IMR-90 (cell line): ENCODE measurements around the gene STX8. TPM values are rescaled to one million over a fixed set of nuclear protein-coding genes. Genes with fewer than 3 reads are reported as not detected.

ENCODE experiments used
- ATAC-seq: fragments of 200-7000 bp; cut with Tn5 transposase; 2 replicates; pipeline ENCODE4 v1.9.1; 2020; ENCODE audit warnings: low read depth, mild to moderate bottlenecking, moderate library complexity
- BruUV-seq: library from RNA; stranded (reverse); fragments of 400-500 nt; replicated peaks from 2 replicates; lab custom pipeline; 2021; lab: Mats Ljungman, UMichigan
- CTCF ChIA-PET: fragments of 300-600 bp; formaldehyde crosslinking; extraction: SDS; loops from one replicate; lab custom pipeline; 2021; ENCODE audit warnings: antibody characterized with exemption; lab: Yijun Ruan, JAX
- POLR2A ChIA-PET: fragments of 300-600 bp; sonication (Branson Sonifier 250); formaldehyde crosslinking; loops from one replicate; lab custom pipeline; 2022; ENCODE audit warnings: antibody characterized with exemption; ENCODE audit not compliant: unreplicated experiment; lab: Charles Lee
- DNase-seq: peaks from one replicate; pipeline ENCODE4 v3.0.0; 2013
- H2AFZ ChIP-seq: replicated peaks from 2 replicates; pipeline ENCODE3; 2013; ENCODE audit warnings: low read length, mild to moderate bottlenecking; ENCODE audit not compliant: poor library complexity
- H2AK5ac ChIP-seq: 2 replicates; pipeline ENCODE4 v1.6.1; 2013; ENCODE audit warnings: low read depth, low read length, inconsistent platforms
- H2AK9ac ChIP-seq: replicated peaks from 2 replicates; pipeline ENCODE3; 2013; ENCODE audit warnings: mild to moderate bottlenecking, low read depth, low read length, moderate library complexity; ENCODE audit not compliant: poor library complexity
- H2BK120ac ChIP-seq: 2 replicates; pipeline ENCODE4 v1.6.1; 2013; ENCODE audit warnings: low read depth, low read length, inconsistent platforms
- H2BK15ac ChIP-seq: 3 replicates; pipeline ENCODE4 v1.6.1; 2013; ENCODE audit warnings: low read depth, low read length, inconsistent platforms
- H2BK20ac ChIP-seq: 2 replicates; pipeline ENCODE4 v1.6.1; 2013; ENCODE audit warnings: low read depth, mild to moderate bottlenecking, inconsistent platforms, low read length, moderate library complexity
- H2BK5ac ChIP-seq: 2 replicates; pipeline ENCODE4 v1.6.1; 2013; ENCODE audit warnings: mild to moderate bottlenecking, low read depth, low read length, inconsistent platforms; ENCODE audit not compliant: poor library complexity, severe bottlenecking
- H3K14ac ChIP-seq: replicated peaks from 2 replicates; pipeline ENCODE4 v1.6.1; 2013; ENCODE audit warnings: low read depth, low read length, inconsistent platforms
- H3K18ac ChIP-seq: 2 replicates; pipeline ENCODE4 v1.6.1; 2013; ENCODE audit warnings: low read depth, low read length, control low read depth
- H3K23ac ChIP-seq: 2 replicates; pipeline ENCODE4 v1.6.1; 2013; ENCODE audit warnings: low read depth, low read length, inconsistent platforms
- H3K27ac ChIP-seq: 2 replicates; pipeline ENCODE4 v1.5.1; 2013; ENCODE audit warnings: mild to moderate bottlenecking, control low read depth, low read length; ENCODE audit not compliant: insufficient read depth
- H3K27me3 ChIP-seq: 2 replicates; pipeline ENCODE4 v1.6.1; 2013; ENCODE audit warnings: low read length; ENCODE audit not compliant: control insufficient read depth, insufficient read depth
- H3K36me3 ChIP-seq: 2 replicates; pipeline ENCODE4 v1.6.1; 2013; ENCODE audit warnings: low read length, mixed read lengths; ENCODE audit not compliant: control insufficient read depth, insufficient read depth
- H3K4ac ChIP-seq: 2 replicates; pipeline ENCODE4 v1.6.1; 2013; ENCODE audit warnings: low read depth, low read length, inconsistent platforms
- H3K4me1 ChIP-seq: 2 replicates; pipeline ENCODE4 v1.6.1; 2013; ENCODE audit warnings: low read length, mixed read lengths; ENCODE audit not compliant: control insufficient read depth, insufficient read depth
- H3K4me2 ChIP-seq: 2 replicates; pipeline ENCODE4 v1.6.1; 2013; ENCODE audit warnings: low read depth, mild to moderate bottlenecking, control low read depth, low read length, moderate library complexity
- H3K4me3 ChIP-seq: 2 replicates; pipeline ENCODE4 v1.5.1; 2013; ENCODE audit warnings: low read depth, mild to moderate bottlenecking, control low read depth, low read length, moderate library complexity; ENCODE audit not compliant: insufficient read depth
- H3K56ac ChIP-seq: 2 replicates; pipeline ENCODE4 v1.6.1; 2013; ENCODE audit warnings: low read length, inconsistent platforms; ENCODE audit not compliant: insufficient read depth; ENCODE audit errors: extremely low read depth
- H3K79me1 ChIP-seq, 2 experiments: 2 replicates each; pipeline ENCODE4 v1.6.1; 2013; ENCODE audit warnings: low read length in 2 of 2, inconsistent platforms in 1 of 2, low read depth in 1 of 2
- H3K9ac ChIP-seq: 2 replicates; pipeline ENCODE4 v1.6.1; 2013; ENCODE audit warnings: low read depth, low read length, control low read depth
- H3K9me1 ChIP-seq: 2 replicates; pipeline ENCODE4 v1.6.1; 2013; ENCODE audit warnings: low read length, inconsistent platforms; ENCODE audit not compliant: insufficient read depth
- H3K9me3 ChIP-seq: 2 replicates; pipeline ENCODE4 v1.6.1; 2013; ENCODE audit warnings: low read length; ENCODE audit not compliant: control insufficient read depth, insufficient read depth
- H4K20me1 ChIP-seq: 2 replicates; pipeline ENCODE4 v1.6.1; 2013; ENCODE audit warnings: low read length, inconsistent platforms; ENCODE audit not compliant: insufficient read depth
- H4K5ac ChIP-seq: 2 replicates; pipeline ENCODE4 v1.6.1; 2013; ENCODE audit warnings: mild to moderate bottlenecking, low read depth, low read length, control low read depth
- H4K8ac ChIP-seq, 2 experiments: 2 replicates each; pipeline ENCODE4 v1.6.1; 2013; ENCODE audit warnings: low read depth in 2 of 2, low read length in 2 of 2, control low read depth in 1 of 2, inconsistent platforms in 1 of 2
- H4K91ac ChIP-seq: 2 replicates; pipeline ENCODE4 v1.6.1; 2013; ENCODE audit warnings: low read depth, low read length, inconsistent platforms; ENCODE audit not compliant: insufficient read depth
- BHLHE40 ChIP-seq: fragments of 150-350 bp; IDR thresholded peaks from 2 replicates; pipeline ENCODE4 v1.6.1; 2016; ENCODE audit warnings: mild to moderate bottlenecking, low read depth, low read length
- CEBPB ChIP-seq: IDR thresholded peaks from 2 replicates; pipeline ENCODE4 v1.6.1; 2012; ENCODE audit warnings: low read depth, low read length, improper control_type of control experiment
- CHD1 ChIP-seq: IDR thresholded peaks from 2 replicates; pipeline ENCODE4 v1.6.1; 2012; ENCODE audit warnings: low read depth, low read length, improper control_type of control experiment
- FOS ChIP-seq: fragments of 150-350 bp; IDR thresholded peaks from 2 replicates; pipeline ENCODE4 v1.6.1; 2016; ENCODE audit warnings: low read depth, low read length
- MAFK ChIP-seq: IDR thresholded peaks from 2 replicates; pipeline ENCODE4 v1.6.1; 2012; ENCODE audit warnings: low read depth, low read length, improper control_type of control experiment
- MAZ ChIP-seq: IDR thresholded peaks from 2 replicates; pipeline ENCODE4 v1.6.1; 2012; ENCODE audit warnings: low read depth, mild to moderate bottlenecking, low read length, improper control_type of control experiment, moderate library complexity, borderline replicate concordance
- MXI1 ChIP-seq: IDR thresholded peaks from 2 replicates; pipeline ENCODE4 v1.6.1; 2012; ENCODE audit warnings: low read depth, mild to moderate bottlenecking, low read length, moderate library complexity, borderline replicate concordance
- NFE2L2 ChIP-seq: fragments of 150-350 bp; IDR thresholded peaks from 2 replicates; pipeline ENCODE4 v1.6.1; 2016; ENCODE audit warnings: low read depth, mild to moderate bottlenecking, low read length
- POLR2A ChIP-seq: IDR thresholded peaks from 2 replicates; pipeline ENCODE4 v1.6.1; 2012; ENCODE audit warnings: mild to moderate bottlenecking, low read depth, low read length
- RAD21 ChIP-seq: IDR thresholded peaks from 2 replicates; pipeline ENCODE4 v1.6.1; 2012; ENCODE audit warnings: low read length, improper control_type of control experiment
- RCOR1 ChIP-seq: IDR thresholded peaks from 2 replicates; pipeline ENCODE4 v1.6.1; 2012; ENCODE audit warnings: mild to moderate bottlenecking, low read length, improper control_type of control experiment; ENCODE audit not compliant: insufficient replicate concordance
- RFX5 ChIP-seq: IDR thresholded peaks from 2 replicates; pipeline ENCODE4 v1.8.0; 2012; ENCODE audit warnings: low read depth, mild to moderate bottlenecking, low read length, moderate library complexity
- SMC3 ChIP-seq: fragments of 150-350 bp; IDR thresholded peaks from 2 replicates; pipeline ENCODE4 v1.6.1; 2016; ENCODE audit warnings: low read depth, mild to moderate bottlenecking, antibody characterized with exemption, low read length, moderate library complexity
- WGBS, 2 experiments: methylation state at CpG; one replicate each; pipeline versions ENCODE4 v1.1.5 to v1.1.7; 2013; ENCODE audit warnings: missing lambda C conversion rate in 2 of 2; ENCODE audit not compliant: insufficient read length in 1 of 2; ENCODE audit errors: extremely low coverage in 2 of 2; 5-methylcytosine and 5-hydroxymethylcytosine counted together
- dilution Hi-C: fragments of 300-500 bp; cut with HindIII; formaldehyde crosslinking; loops from one replicate; pipeline ENCODE4 v1.14.3; 2018; ENCODE audit warnings: low sequenced_read_pairs; ENCODE audit not compliant: unreplicated experiment
- in situ Hi-C: fragments of 300-500 bp; cut with MboI; formaldehyde crosslinking; loops from 3 replicates; pipeline ENCODE4 v1.14.3; 2019; ENCODE audit warnings: low sequenced_read_pairs, inconsistent platforms, mixed read lengths
- intact Hi-C: fragments of 100-400 bp; cut with micrococcal nuclease; formaldehyde crosslinking; loops from 2 replicates; pipeline ENCODE4 v1.10.0; 2022
- polyA plus RNA-seq, 3 experiments: library from polyadenylated mRNA; depleted of rRNA; stranded (reverse); fragments of >200 nt; gene quantifications; 2 replicates each; pipeline ENCODE4 v1.2.3, GENCODE V29; 2012; ENCODE audit warnings: low replicate concordance in 1 of 3
- total RNA-seq: library from RNA; depleted of rRNA; stranded (reverse); fragments of >200 nt; gene quantifications from 2 replicates; pipeline ENCODE4 v1.2.3, GENCODE V29; 2012
- TF ChIP-seq, protein P1 (sequence below): fragments of 150-350 bp; IDR thresholded peaks from 2 replicates; pipeline ENCODE4 v1.6.1; 2016; ENCODE audit warnings: low read depth, mild to moderate bottlenecking, low read length, moderate library complexity, borderline replicate concordance
- TF ChIP-seq, protein P2 (sequence below): fragments of 150-350 bp; IDR thresholded peaks from 2 replicates; pipeline ENCODE4 v1.6.1; 2017; ENCODE audit warnings: mild to moderate bottlenecking, antibody characterized with exemption, low read length, low read depth
- TF ChIP-seq, protein P3 (sequence below): conservative IDR thresholded peaks from 2 replicates; pipeline ENCODE4 v1.5.1; 2012; ENCODE audit warnings: mild to moderate bottlenecking, low read depth, low read length, improper control_type of control experiment

STX8 gene
- total and polyA plus RNA-seq, 2 of the 4 experiments (the other 2 are of a cell fraction): 26.5 to 47.0 TPM

DNA sequence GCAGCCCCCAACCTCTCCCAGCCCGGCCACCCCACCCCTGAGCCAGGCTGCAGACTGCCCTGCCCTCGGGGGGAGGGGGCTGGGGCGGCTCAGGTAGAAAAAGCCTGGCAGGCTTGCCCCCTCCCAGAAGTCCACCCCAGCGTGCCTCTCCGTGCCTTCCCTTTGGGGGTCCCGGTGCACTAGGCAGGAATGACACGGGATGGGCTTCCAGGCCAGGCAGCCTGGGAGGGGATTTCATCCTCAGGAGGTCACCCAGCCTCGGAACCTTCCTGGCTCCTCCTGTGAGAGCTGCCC lies 369.3 kb downstream of the STX8 start:
- no peak overlapping the region for H3K56ac ChIP-seq
- no peaks in the 10 kb centered on the region; the same call in 1 of the 2 replicates for H3K4me1 ChIP-seq
- no TSS peak for BruUV-seq
- no peak overlapping the region for H3K4me2 ChIP-seq
- DNase-seq (no peak), ATAC-seq (no peak)
- no peak overlapping the region for H2BK120ac ChIP-seq
- H2BK20ac ChIP-seq: no peak overlapping the region
- no peak overlapping the region for H3K9ac ChIP-seq
- H3K9me1 ChIP-seq: no peaks in the 10 kb centered on the region
- no peak overlapping the region for H3K14ac ChIP-seq
- H2AFZ ChIP-seq: no peak overlapping the region
- no peaks in the 10 kb centered on the region for H3K36me3 ChIP-seq
- H3K23ac ChIP-seq: no peak overlapping the region
- dilution Hi-C loops (no loop called here), in situ Hi-C loops (loop anchor here (10.0 kb wide), 1 partner anchor 62 kb away; no protein-coding TSS in a partner anchor), intact Hi-C loops (no loop called here)
- no peak overlapping the region for H2BK5ac ChIP-seq
- POLR2A ChIA-PET: no interaction called here
- no peak overlapping the region for H3K4me3 ChIP-seq
- no peak overlapping the region for H4K8ac ChIP-seq
- H2AK5ac ChIP-seq: no peak overlapping the region
- peaks cover 17% of the 10 kb centered on the region; the same call in 1 of the 2 replicates for H3K27me3 ChIP-seq
- H4K91ac ChIP-seq: no peak overlapping the region
- H2AK9ac ChIP-seq: no peak overlapping the region
- no peaks in the 10 kb centered on the region for H3K79me1 ChIP-seq
- no peak overlapping the region for H3K4ac ChIP-seq
- H4K5ac ChIP-seq: no peak overlapping the region
- no peak overlapping the region for H3K18ac ChIP-seq
- H3K9me3 ChIP-seq: no peaks in the 10 kb centered on the region
- no peak overlapping the region for H2BK15ac ChIP-seq
- WGBS, 2 experiments: no CpG with 5 or more reads among the region's 8 CpGs
- no peak for TF ChIP-seq NFE2L2
- TF ChIP-seq RFX5: no peak
- no peak for TF ChIP-seq BHLHE40
- TF ChIP-seq MXI1: no peak
- no peak for TF ChIP-seq POLR2A
- TF ChIP-seq RCOR1: no peak
- TF ChIP-seq SMC3: no peak
- TF ChIP-seq RAD21: no peak
- TF ChIP-seq CEBPB: no peak
- TF ChIP-seq, protein P1, sequence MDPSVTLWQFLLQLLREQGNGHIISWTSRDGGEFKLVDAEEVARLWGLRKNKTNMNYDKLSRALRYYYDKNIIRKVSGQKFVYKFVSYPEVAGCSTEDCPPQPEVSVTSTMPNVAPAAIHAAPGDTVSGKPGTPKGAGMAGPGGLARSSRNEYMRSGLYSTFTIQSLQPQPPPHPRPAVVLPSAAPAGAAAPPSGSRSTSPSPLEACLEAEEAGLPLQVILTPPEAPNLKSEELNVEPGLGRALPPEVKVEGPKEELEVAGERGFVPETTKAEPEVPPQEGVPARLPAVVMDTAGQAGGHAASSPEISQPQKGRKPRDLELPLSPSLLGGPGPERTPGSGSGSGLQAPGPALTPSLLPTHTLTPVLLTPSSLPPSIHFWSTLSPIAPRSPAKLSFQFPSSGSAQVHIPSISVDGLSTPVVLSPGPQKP: no peak
- TF ChIP-seq MAZ: no peak
- TF ChIP-seq, protein P2, sequence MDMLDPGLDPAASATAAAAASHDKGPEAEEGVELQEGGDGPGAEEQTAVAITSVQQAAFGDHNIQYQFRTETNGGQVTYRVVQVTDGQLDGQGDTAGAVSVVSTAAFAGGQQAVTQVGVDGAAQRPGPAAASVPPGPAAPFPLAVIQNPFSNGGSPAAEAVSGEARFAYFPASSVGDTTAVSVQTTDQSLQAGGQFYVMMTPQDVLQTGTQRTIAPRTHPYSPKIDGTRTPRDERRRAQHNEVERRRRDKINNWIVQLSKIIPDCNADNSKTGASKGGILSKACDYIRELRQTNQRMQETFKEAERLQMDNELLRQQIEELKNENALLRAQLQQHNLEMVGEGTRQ: no peak
- TF ChIP-seq, protein P3, sequence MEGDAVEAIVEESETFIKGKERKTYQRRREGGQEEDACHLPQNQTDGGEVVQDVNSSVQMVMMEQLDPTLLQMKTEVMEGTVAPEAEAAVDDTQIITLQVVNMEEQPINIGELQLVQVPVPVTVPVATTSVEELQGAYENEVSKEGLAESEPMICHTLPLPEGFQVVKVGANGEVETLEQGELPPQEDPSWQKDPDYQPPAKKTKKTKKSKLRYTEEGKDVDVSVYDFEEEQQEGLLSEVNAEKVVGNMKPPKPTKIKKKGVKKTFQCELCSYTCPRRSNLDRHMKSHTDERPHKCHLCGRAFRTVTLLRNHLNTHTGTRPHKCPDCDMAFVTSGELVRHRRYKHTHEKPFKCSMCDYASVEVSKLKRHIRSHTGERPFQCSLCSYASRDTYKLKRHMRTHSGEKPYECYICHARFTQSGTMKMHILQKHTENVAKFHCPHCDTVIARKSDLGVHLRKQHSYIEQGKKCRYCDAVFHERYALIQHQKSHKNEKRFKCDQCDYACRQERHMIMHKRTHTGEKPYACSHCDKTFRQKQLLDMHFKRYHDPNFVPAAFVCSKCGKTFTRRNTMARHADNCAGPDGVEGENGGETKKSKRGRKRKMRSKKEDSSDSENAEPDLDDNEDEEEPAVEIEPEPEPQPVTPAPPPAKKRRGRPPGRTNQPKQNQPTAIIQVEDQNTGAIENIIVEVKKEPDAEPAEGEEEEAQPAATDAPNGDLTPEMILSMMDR: no peak
- no peak for TF ChIP-seq FOS
- TF ChIP-seq MAFK: no peak
- TF ChIP-seq CHD1: no peak
- H3K27ac ChIP-seq: no peak overlapping the region
- H4K20me1 ChIP-seq: no peaks in the 10 kb centered on the region
- CTCF ChIA-PET: no interaction called here
